GM19099 (cell line): ENCODE data around the gene SLC7A14.

Source experiments
- POLR2A ChIP-seq: IDR thresholded peaks from 3 replicates; pipeline ENCODE4 v1.6.1; 2011; ENCODE audit warnings: low read depth; ENCODE audit not compliant: insufficient read length; ENCODE audit errors: extremely low read depth

The SLC7A14 gene

GRCh38 chr3:170450039-170450438 is 135.8 kb downstream of the SLC7A14 start:
- TF ChIP-seq POLR2A, result no peak

GRCh38 chr3:170448584-170448983 is 137.3 kb downstream of the SLC7A14 start:
- no peak for TF ChIP-seq POLR2A

GRCh38 chr3:170443457-170443856 is 142.4 kb downstream of the SLC7A14 start:
- no peak for TF ChIP-seq POLR2A

- no peak for TF ChIP-seq POLR2A
These were observed 142.9 kb downstream of the SLC7A14 start for GRCh38 chr3:170442947-170443346.

- TF ChIP-seq POLR2A, result no peak
These were observed 144.5 kb downstream of the SLC7A14 start for GRCh38 chr3:170441412-170441811.

GRCh38 chr3:170440344-170440743 is 145.5 kb downstream of the SLC7A14 start:
- no peak for TF ChIP-seq POLR2A

- TF ChIP-seq POLR2A, result no peak
These were observed 147.0 kb downstream of the SLC7A14 start for GRCh38 chr3:170438836-170439235.

- TF ChIP-seq POLR2A, result no peak
These were observed 148.0 kb downstream of the SLC7A14 start for GRCh38 chr3:170437696-170438407.

- TF ChIP-seq POLR2A, result no peak
These were observed 148.7 kb downstream of the SLC7A14 start for GRCh38 chr3:170437176-170437575.

GRCh38 chr3:170436697-170437096 is 149.2 kb downstream of the SLC7A14 start:
- no peak for TF ChIP-seq POLR2A

- TF ChIP-seq POLR2A, result no peak
These were observed 153.5 kb downstream of the SLC7A14 start for GRCh38 chr3:170432416-170432815.

- TF ChIP-seq POLR2A, result no peak
These were observed 154.8 kb downstream of the SLC7A14 start for GRCh38 chr3:170431054-170431453.

GRCh38 chr3:170429050-170429449 is 156.8 kb downstream of the SLC7A14 start:
- TF ChIP-seq POLR2A, result no peak

- TF ChIP-seq POLR2A, result no peak
These were observed 157.8 kb downstream of the SLC7A14 start for GRCh38 chr3:170428095-170428494.

GRCh38 chr3:170426240-170426797 is 159.6 kb downstream of the SLC7A14 start:
- TF ChIP-seq POLR2A, result no peak

GRCh38 chr3:170425491-170426239 is 160.2 kb downstream of the SLC7A14 start:
- no peak for TF ChIP-seq POLR2A
